Raji (cell line): ENCODE results near the gene AHNAK2.

Experiments
- POLR2A ChIP-seq: IDR thresholded peaks from 2 replicates; pipeline ENCODE4 v1.6.1; 2011; ENCODE audit warnings: low read depth, low read length, control low read depth; ENCODE audit not compliant: insufficient read depth

Gene AHNAK2

DNA sequence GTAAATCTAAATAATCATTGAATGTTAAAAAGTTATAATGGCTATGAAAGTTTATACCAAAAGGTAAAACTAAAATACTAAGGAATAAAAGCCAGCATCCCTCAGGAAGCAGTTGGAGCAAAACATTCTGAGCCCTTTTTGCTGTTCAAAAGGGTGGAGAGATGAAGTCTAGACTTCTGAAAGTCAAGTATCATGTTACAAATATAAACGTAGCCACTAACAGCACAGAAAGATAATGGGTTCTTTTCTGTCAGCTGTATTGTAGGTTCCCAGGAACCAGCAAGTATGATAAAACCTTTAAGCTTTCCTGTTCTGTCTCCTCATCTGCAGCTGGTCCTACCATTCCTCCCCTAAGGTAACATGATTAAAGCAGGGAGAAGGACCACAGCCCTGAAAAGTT is 69.9 kb downstream of the AHNAK2 start:
- no peak for TF ChIP-seq POLR2A

DNA sequence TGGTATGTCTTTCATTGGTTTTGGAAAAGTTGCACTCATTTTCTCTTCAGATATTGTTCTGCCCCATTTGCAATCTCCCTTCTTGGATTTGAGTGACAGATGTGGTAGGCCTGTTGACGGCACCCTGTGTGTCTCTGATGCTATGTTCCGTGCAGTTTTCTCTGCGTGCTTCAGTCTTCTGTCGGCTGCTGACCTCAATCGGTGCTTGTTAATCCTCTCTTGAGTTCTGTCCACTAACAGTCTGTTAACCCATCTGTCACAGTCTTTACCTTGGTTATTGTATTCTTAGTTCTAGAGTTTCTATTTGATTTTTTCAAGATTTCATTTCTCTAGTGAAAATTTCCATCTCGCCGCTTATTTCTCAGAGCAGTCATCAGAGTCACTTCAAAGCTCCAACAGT is 74.2 kb downstream of the AHNAK2 start:
- TF ChIP-seq POLR2A = no peak

DNA sequence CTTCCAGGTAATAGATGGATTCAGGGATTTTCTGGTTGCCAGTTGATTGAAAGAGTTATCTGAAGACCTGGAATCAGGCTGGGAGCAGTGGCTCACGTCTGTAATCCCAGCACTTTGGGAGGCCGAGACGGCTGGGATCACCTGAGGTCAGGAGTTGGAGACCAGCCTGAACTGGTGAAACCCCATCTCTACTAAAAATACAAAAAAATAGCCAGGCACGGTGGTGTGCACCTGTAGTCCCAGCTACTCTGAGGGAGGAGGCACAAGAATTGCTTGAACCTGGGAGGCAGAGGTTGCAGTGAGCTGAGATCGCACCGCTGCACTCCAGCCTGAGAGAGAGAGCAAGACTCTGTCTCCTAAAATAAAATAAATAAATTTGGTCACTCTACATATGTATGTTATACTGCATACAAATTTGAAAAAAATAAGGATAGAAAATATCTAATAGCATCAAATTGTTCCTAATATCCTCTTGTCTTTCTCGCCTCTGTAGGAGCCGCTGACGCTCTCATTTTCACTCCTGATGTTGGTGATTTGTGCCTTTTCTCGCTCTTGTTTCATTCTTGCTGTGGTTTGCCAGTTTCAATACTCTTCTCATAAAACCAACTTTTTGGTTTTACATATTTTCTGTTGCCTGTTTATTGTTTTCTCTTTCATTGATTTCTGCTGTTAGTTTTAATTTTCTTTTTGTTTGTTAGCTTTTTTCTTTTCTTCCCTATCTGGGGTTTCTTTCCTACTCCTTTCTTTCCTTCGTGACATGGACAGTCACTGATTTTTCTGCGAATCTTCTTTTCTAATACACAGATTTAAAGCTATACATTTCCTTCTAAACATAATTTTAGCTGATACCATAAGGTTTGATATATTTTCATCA is 77.3 kb downstream of the AHNAK2 start:
- TF ChIP-seq POLR2A = no peak

DNA sequence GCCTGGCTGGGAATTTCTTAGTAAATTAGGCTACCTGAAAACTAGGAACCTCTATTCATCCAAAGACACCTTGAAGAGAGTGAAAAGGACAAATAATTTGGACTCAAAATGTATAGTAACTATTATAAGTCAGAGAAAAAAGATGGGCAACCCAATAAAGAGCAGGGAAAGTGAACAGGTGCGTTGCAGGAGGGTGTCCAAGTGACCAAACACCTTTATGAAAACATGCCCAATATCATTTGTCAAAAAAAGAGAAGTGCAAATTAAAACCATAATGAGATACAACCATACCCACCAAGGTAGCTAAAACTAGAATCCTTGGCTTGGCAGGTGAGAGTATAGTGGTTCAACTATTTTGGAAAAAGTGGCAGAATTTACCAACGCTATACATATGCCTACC is 78.4 kb downstream of the AHNAK2 start:
- no peak for TF ChIP-seq POLR2A

DNA sequence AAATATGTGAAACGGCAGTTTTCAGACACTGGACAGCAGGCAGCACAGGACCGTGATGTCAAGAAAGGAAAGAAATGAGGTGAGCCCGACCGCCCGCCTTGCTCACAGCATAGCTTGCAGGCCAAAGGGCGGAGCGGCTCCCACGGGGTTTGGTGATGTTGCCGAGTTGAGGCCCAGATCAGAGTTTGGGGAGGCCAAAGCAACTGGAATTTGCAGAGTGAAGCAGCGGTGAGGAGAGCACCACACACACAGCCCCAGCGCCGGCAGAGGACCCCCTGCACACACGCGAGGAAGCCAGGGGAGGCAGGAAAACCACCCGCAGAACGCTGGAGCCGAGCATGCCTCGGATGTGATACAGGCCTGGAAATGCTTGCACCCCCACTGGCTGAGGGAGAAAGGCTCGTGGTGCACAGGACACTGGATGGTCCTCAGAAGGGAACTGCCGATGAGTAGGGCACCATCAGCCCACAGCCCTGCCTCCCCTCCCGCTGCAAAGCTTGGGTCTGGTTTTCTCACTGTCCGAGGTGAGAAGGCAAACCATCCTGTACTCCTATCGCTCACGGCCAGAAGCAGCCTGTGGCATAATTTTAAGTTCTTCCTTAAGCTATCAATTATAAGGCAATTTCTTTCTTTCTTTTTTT is 79.2 kb downstream of the AHNAK2 start:
- no peak for TF ChIP-seq POLR2A

DNA sequence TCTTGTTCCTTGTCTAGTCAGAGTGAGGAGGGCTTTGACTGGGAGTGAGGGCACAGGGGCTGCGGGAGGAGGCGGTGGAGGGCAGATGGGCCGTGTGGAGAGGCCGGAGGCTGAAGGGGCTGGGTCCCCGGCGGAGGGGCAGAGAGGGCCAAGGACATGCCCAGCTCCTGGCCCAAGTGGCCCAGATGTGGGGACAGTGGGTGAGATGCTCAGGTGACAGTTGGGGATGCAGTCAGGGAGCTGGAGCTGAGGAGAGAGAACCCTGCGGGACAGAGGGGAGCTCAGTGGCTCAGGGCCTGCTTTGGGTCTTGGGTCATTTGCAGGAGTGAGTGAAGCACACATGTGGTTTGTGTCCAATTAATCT is 80.0 kb downstream of the AHNAK2 start:
- no peak for TF ChIP-seq POLR2A

DNA sequence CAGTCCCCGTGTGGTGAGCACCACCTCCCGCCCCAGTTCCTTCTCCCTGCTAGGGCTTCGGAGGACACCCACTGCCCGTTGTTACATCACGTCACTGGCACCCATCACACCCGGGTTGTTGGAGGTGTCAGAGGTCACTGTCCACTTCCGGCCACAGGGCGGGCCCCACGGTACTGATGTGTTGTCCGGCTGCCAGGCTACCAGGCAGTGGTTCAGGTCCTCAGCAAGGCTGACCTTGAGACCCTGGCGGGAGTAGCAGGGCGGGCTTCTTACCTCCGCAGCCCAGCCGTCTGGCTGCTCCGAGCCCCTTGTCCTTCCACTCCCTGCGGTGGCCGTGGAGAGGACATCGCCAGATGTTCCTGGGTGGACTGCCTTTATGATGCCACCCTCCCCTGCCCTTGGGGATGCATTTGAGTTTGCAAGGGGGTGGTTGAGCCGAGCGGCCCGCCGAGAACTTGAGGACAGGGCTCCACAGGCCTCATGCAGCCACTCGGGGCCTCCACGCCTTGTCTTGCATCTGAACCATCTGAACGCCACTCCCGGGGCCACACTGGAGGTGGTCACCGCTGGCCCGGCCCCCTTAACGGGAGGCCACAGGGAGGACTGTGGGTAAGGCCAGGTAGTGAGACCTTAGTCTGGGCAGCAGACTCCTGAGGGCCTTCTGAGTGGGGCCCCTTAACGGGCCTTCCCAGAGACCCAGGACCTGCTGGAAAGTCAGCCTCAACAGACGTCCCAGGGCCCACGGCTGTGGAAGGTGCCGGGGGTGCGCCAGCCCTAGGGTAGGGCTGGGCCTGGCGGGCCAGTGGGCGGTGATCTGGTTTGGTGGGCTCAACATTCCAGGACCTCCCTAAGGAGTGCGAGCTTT is 80.6 kb downstream of the AHNAK2 start:
- no peak for TF ChIP-seq POLR2A

DNA sequence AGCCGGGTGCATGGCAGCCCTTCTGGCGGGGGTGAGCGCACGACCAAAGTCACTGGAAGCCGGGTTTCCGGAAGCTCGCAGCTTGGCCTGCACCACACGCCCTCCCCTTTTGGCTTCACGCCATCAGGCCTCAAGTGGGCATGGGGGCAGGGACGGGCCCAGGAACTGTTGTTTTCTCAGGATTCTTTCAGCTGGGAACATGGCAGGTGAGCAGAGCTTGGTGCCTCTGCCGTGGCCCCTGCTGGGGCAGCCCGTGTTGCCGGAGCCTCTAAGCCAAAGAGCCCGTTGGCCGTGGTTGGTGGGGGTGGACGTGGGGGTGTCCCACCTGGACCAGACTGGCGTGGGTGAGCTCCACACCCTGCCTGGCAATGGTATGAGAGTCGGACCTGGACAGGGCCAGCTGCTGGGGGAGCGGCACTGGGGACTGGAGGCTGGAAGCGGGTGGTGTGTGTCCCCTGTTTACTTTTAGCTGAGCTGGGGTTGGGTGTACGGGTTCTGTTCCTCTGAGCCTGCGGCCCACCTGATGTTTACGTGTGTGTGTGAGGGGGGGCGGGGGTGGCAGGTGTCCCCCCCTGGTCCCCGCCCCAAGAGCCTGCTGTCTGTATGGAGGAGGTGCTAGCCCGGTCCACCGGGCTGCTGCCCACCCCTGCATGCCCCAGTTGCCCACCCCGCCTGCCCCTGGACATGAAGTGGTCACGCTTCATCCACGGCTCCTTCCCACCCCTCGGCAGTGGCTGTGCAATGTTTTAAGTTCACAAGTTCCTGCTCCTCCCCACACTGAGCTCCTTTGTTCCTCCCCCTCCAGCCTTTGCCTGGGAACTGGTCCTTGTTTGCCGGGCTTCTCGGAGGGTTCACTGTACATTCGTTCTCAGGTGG is 82.2 kb downstream of the AHNAK2 start:
- TF ChIP-seq POLR2A = no peak

DNA sequence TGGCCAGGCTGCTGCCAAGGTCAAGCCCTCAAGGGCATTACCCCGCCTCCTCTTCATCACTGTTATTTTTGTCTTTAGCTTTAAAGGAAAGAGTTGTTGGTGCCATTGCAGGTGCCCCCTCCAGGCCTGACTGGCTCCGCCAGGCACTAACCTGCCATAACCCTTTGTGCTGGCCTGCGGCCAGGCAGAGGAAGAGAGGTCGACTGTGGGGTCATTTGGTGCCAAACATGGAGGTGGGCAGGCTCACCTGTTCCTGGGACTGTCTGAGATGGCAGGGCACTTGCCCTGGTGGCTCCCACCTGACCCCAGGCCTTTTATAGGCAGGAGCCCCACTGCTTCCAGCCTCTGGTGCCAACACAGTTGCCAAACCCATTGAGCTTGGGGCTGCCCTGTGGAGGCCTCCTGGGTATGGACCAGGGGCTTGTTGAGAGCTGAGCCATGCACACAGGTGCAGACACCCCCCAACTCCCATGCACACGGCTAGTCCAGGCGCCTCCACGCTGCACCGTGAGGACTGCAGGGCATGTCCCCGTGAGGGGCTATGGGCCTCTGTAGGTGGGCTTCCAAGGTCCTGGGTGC is 82.9 kb downstream of the AHNAK2 start:
- TF ChIP-seq POLR2A = no peak

DNA sequence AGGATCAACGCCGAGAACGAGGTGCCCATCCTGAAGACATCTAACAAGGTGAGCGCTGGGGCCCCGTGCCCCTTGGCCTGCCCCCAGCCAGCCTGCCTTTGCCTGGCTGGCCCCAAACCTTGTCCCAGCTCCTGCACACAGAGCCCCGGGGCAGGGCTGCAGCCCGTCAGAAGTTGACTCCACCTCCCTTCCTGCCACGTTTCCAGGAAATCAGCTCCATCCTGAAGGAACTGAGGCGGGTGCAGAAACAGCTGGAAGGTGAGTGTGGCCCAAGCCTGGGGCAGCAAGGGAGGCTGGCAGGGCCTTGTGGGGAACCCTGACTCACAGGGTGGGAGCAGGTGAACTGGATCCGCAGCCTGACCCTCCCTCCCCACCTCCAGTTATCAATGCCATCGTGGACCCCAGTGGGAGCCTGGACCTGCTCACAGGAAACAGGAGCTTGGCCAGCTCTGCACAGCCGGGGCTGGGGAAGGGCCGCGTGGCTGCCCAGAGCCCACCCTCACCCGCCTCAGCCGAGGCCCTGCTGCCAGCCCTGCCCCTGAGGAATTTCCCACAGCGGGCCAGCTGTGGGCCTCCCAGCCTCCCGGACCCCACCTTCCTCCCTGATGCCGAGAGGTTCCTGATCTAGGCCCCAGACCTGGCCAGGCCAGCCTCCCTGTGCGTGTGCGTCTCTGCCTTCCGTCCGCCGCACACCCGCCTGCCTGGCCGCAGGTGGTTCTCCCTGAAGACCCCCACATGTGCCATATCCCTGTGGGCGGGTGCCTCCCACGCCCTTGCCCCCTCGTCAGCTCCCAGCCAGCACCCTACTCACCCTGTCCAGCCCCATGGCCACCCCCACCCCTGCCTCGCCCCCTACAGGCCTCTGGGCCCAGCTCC is 83.6 kb downstream of the AHNAK2 start:
- no peak for TF ChIP-seq POLR2A

DNA sequence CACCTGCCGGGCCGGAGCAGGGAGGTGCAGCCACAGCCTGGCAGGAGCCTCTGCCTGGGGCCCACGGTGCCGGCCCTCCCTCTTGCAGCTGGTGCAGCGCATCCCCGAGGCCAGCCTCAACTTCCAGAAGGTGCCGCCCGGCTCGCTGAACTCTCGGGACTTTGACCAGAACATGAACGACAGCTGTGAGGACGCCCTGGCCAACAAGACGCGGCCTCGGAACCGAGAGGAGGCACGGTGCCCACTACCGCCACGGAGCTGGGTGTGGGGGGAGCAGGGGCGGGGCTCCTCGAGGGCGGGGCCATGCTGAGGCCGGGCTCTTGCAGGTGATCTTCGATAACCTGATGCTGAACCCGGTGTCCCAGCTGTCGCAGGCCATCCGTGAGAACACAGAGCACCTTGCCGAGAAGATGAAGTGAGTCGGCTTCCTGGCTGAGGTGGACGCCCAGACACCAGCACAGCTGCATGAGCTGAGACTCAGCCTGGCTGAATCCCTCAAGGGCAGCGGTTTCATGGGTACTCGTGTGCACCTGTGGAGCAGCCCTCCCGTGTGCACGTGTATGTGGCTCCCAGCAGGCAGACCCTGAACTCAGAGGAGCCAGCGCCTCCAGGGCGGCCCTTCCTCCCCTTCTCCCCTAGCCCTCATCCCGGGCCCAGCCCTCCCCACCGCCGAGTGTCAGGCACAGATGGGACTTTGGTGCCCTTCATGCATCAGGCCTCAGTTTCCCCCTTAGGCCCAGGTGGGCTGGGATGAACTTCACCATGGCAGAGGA is 84.6 kb downstream of the AHNAK2 start:
- TF ChIP-seq POLR2A = no peak

DNA sequence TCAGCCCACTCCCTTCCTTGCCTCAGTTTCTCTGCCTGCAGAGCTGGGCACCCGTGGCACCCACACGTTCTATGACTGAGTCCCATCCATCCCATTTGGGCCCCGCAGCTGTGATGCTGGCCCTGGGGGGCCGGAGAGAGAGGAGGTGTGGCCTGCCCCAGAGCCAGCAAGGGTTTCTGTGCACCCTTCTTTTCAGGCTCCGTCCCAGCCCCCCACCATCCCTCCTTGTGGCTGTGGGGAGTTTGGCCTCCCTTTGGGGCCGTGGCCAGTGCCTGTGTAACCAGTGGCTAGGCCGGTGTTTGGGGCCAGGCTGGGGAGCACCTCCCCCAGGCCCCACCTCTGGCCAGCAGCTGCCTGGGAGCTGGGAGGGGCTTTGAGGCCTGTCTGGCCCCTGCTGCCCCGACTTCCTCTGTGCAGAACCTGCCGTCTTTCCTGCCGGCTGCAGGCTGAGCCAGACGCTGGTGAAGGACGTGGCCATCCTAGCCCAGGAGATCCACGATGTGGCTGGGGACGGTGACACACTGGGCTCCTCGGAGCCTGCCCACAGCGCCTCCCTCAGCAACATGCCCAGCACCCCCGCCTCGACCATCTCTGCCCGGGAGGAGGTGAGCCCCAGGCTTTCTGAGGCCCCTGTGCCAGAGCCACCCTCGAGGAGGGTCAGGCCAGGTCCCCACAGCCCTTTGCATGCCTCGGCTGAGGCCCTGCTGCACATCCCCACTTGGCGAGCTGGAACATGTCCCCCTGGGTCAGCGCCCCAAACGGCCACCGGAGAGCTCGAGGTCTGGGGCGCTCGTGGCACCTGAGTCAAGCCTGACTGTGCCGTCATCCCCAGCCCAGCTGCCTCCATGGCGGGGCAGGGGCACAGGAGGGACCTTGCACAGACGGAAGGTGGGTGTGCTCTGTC is 85.4 kb downstream of the AHNAK2 start:
- TF ChIP-seq POLR2A = no peak
